ENCODE results near the gene SAMM50. TPM values are rescaled to one million over a fixed set of nuclear protein-coding genes. Genes with fewer than 3 reads are reported as not detected.

SAMM50 gene
- total RNA-seq, 1 experiment from 2014 or later = 67.2 TPM

GRCh38 chr22:43985532-43985931, 30.3 kb downstream of the SAMM50 start:
- TF ChIP-seq CTCF (conservative IDR thresholded peaks at IDR 0.05; ENCODE audit: low read depth, low read length) = no peak
- no peak for TF ChIP-seq EZH2 (IDR thresholded peaks at IDR 0.05; ENCODE audit: borderline replicate concordance, low read depth, low read length, poor library complexity, severe bottlenecking)
- ChIA-PET POLR2A (ENCODE audit: low non-redundant PET) (no interaction called here), CTCF (no interaction called here)
- H3K4me1 ChIP-seq (ENCODE audit: insufficient read depth, low read length, poor library complexity, severe bottlenecking) = no peaks in the 10 kb centered on the region
- no peaks in the 10 kb centered on the region for H3K9me3 ChIP-seq (ENCODE audit: low read depth, low read length, poor library complexity, severe bottlenecking)
- no peak overlapping the region for H3K27ac ChIP-seq (ENCODE audit: low read depth, low read length, poor library complexity, severe bottlenecking)
- intact Hi-C loops (cut with micrococcal nuclease; ENCODE audit: unreplicated experiment) = no loop called here
- peaks cover 50% of the 10 kb centered on the region for H3K36me3 ChIP-seq (ENCODE audit: insufficient read depth, low read length, poor library complexity, severe bottlenecking)
- no peaks in the 10 kb centered on the region for H3K27me3 ChIP-seq (replicated peaks; ENCODE audit: insufficient read depth, low read depth, low read length, poor library complexity)
- DNase-seq (ENCODE audit: low spot score) = no peak
- no peak overlapping the region for H3K4me3 ChIP-seq (ENCODE audit: low read depth, low read length, poor library complexity, severe bottlenecking)
- BruUV-seq (replicated peaks) = no TSS peak

DNA sequence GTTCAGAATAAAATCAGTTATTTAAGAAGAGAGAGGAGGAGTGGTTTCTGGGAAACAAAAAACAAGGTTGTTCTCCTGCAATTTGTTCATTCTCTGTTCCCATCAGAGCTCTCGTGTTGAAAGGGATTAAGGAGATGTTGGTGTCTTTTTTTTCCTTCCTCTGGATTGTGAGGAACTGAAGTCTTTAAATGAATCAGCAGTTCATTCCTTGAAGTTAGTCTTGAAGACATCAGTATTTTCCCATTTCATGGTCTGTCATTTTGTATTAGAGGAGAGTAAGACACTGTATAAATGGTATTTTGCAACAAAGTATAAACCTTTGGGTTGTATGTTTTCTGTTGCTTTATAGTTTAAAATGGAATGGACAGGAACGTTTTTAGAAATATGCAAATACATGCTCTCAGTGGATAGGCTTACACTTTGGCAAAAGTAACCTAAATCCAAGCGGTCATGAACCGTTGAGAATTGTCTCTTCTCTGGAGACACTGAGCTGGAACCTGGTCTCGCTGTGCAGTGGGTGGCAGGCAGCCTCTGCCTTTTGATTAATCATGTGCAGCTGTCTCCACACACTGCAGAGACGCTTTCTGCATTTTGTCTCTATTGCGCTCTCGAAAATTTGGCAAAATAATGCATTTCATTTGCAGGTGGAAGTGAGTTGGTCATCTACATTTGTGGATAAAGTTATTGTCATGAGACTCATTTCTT, 33.0 kb downstream of the SAMM50 start:
- Histone ChIP-seq H3K4me3 (ENCODE audit: low read depth, low read length, poor library complexity, severe bottlenecking) (no peak overlapping the region), H3K4me1 (ENCODE audit: insufficient read depth, low read length, poor library complexity, severe bottlenecking) (no peaks in the 10 kb centered on the region), H3K36me3 (ENCODE audit: insufficient read depth, low read length, poor library complexity, severe bottlenecking) (peaks cover 53% of the 10 kb centered on the region), H3K27ac (ENCODE audit: low read depth, low read length, poor library complexity, severe bottlenecking) (no peak overlapping the region), H3K27me3 (replicated peaks; ENCODE audit: insufficient read depth, low read depth, low read length, poor library complexity) (no peaks in the 10 kb centered on the region), H3K9me3 (ENCODE audit: low read depth, low read length, poor library complexity, severe bottlenecking) (no peaks in the 10 kb centered on the region)
- TF ChIP-seq CTCF (conservative IDR thresholded peaks at IDR 0.05; ENCODE audit: low read depth, low read length) (no peak), EZH2 (IDR thresholded peaks at IDR 0.05; ENCODE audit: borderline replicate concordance, low read depth, low read length, poor library complexity, severe bottlenecking) (no peak)
- no peak for DNase-seq (ENCODE audit: low spot score)
- intact Hi-C loops (cut with micrococcal nuclease; ENCODE audit: unreplicated experiment) = no loop called here
- no TSS peak for BruUV-seq (replicated peaks)
- ChIA-PET POLR2A (ENCODE audit: low non-redundant PET) (no interaction called here), CTCF (no interaction called here)

DNA sequence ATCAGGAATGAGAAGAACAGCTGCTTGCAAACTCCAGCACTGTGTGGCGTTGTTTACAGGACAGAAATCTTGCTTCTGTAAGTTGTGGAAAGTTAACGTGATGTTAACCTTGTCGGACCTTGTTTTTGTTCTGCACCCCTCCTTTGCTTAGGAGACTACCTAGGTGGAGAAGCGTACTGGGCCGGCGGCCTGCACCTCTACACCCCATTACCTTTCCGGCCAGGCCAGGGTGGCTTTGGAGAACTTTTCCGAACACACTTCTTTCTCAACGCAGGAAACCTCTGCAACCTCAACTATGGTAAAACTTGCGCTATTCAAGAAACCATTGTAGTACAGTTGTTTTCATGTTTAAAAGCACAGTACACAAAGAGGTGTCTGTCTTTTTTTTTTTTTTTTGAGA, 33.7 kb downstream of the SAMM50 start:
- H3K27me3 ChIP-seq (replicated peaks; ENCODE audit: insufficient read depth, low read depth, low read length, poor library complexity) = no peaks in the 10 kb centered on the region
- BruUV-seq (replicated peaks) = no TSS peak
- H3K4me1 ChIP-seq (ENCODE audit: insufficient read depth, low read length, poor library complexity, severe bottlenecking) = no peaks in the 10 kb centered on the region
- no peak for DNase-seq (ENCODE audit: low spot score)
- no peak for TF ChIP-seq EZH2 (IDR thresholded peaks at IDR 0.05; ENCODE audit: borderline replicate concordance, low read depth, low read length, poor library complexity, severe bottlenecking)
- no peak for TF ChIP-seq CTCF (conservative IDR thresholded peaks at IDR 0.05; ENCODE audit: low read depth, low read length)
- H3K27ac ChIP-seq (ENCODE audit: low read depth, low read length, poor library complexity, severe bottlenecking) = no peak overlapping the region
- H3K36me3 ChIP-seq (ENCODE audit: insufficient read depth, low read length, poor library complexity, severe bottlenecking) = peaks cover 57% of the 10 kb centered on the region
- intact Hi-C loops (cut with micrococcal nuclease; ENCODE audit: unreplicated experiment) = no loop called here
- ChIA-PET CTCF (interaction anchor here (0.7 kb wide), 1 partner anchor 583 kb away, joined by 8 read pairs; no protein-coding TSS in a partner anchor), POLR2A (ENCODE audit: low non-redundant PET) (no interaction called here)
- H3K4me3 ChIP-seq (ENCODE audit: low read depth, low read length, poor library complexity, severe bottlenecking) = no peak overlapping the region
- H3K9me3 ChIP-seq (ENCODE audit: low read depth, low read length, poor library complexity, severe bottlenecking) = no peaks in the 10 kb centered on the region
